ENCODE results near the gene NBPF8. TPM values are rescaled to one million over a fixed set of nuclear protein-coding genes. Genes with fewer than 3 reads are reported as not detected.
"Not testable (repeated sequence)": the region's sequence is repeated elsewhere in the genome, so short reads cannot be mapped to it uniquely, and the experiment has no call there.

The NBPF8 gene
- total RNA-seq, 2 donors from 2014 or later, result 16.6 to 23.1 TPM

DNA sequence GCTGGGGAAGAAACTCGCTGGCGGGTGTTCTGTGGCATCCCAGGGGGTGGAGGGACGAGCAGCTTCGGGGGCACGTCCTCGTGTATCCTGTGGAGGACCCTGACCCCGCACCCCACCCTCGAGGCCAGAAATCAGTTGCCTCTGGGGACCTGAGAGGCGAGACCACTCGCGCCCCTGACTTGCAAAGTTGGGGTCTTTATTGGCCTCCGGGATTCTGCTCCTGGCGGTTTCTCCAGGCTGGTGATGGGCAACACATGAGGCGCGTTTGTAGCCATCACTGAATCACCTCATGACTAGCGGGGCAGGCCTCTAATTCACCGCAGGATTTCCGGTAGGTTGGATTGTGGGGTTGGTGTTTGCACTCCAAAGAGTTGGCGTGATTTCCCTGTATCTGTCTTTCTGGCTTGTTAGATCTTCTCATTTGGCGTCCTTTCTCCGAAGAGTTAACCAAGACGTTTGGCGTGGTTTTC lies 692 bp downstream of the NBPF8 start:
- peak in 2 of 3 donors; percentile 15 to 66 for TF ChIP-seq POLR2A (IDR thresholded peaks at IDR 0.05)
- TF ChIP-seq, protein P1, sequence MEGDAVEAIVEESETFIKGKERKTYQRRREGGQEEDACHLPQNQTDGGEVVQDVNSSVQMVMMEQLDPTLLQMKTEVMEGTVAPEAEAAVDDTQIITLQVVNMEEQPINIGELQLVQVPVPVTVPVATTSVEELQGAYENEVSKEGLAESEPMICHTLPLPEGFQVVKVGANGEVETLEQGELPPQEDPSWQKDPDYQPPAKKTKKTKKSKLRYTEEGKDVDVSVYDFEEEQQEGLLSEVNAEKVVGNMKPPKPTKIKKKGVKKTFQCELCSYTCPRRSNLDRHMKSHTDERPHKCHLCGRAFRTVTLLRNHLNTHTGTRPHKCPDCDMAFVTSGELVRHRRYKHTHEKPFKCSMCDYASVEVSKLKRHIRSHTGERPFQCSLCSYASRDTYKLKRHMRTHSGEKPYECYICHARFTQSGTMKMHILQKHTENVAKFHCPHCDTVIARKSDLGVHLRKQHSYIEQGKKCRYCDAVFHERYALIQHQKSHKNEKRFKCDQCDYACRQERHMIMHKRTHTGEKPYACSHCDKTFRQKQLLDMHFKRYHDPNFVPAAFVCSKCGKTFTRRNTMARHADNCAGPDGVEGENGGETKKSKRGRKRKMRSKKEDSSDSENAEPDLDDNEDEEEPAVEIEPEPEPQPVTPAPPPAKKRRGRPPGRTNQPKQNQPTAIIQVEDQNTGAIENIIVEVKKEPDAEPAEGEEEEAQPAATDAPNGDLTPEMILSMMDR (IDR thresholded peaks at IDR 0.05), result peak in 1 of 7 experiments; percentile 5
- WGBS, 2 donors, result 0 to 1% methylated on average over 10 to 15 of the region's 23 CpGs
- intact Hi-C loops (cut with DNase I); H3K36me3 ChIP-seq (replicated peaks in 1 of 2; ENCODE audit: insufficient read depth in 1 of 2, low read depth in 2 of 2); H3K4me1 ChIP-seq; H3K9me3 ChIP-seq; H3K27me3 ChIP-seq: not testable (repeated sequence)
- DNase-seq (peak; percentile 35 to 51 (median 44)), ATAC-seq (peak; percentile 77)
- H3K4me3 ChIP-seq, result peak overlapping the region; percentile 52 to 83
- peak overlapping the region in 3 of 4 donors; percentile 80 to 81 (median 81) for H3K27ac ChIP-seq

DNA sequence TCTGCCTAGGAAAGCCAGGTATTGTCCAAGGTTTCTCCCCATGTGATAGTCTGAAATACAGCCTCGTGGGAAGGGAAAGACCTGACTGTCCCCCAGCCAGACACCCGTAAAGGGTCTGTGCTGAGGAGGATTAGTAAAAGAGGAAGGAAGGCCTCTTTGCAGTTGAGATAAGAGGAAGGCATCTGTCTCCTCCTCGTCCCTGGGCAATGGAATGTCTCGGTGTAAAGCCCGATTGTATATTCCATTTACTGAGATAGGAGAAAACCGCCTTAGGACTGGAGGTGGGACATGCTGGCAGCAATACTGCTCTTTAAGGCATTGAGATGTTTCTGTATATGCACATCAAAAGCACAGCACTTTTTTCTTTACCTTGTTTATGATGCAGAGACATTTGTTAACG lies 10.2 kb downstream of the NBPF8 start:
- H3K36me3 ChIP-seq (replicated peaks in 1 of 2; ENCODE audit: insufficient read depth in 1 of 2, low read depth in 2 of 2); H3K4me3 ChIP-seq; DNase-seq; ATAC-seq; H3K4me1 ChIP-seq; intact Hi-C loops (cut with DNase I); H3K27ac ChIP-seq; H3K27me3 ChIP-seq; H3K9me3 ChIP-seq: not testable (repeated sequence)
- 55 to 81% methylated on average over 7 of the region's 7 CpGs for WGBS, 2 donors

DNA sequence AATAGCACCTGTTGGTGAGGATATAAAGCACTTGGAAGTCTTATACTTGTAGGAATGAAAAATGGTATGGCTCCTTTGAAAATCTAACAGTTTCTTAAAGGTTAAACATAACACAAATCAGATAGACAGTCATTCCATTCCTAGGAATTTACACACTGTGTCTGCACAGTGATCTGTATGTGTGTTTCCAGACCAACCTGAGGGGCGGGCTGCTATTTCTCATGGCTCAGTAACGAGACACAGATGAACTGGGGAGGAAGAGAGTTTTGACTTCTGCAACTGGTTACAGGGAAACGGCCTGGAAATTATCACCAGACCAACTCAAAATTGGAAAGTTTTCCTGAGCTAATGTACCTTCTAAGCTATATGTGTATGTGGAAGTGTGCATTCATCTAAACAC lies 16.8 kb downstream of the NBPF8 start:
- ATAC-seq; H3K27ac ChIP-seq; H3K4me3 ChIP-seq; H3K36me3 ChIP-seq (replicated peaks in 1 of 2; ENCODE audit: insufficient read depth in 1 of 2, low read depth in 2 of 2); H3K27me3 ChIP-seq; DNase-seq; H3K9me3 ChIP-seq; intact Hi-C loops (cut with DNase I); H3K4me1 ChIP-seq: not testable (repeated sequence)
- WGBS, 2 donors, result 65% methylated on average over 2 of the region's 3 CpGs; no CpG with 5 or more reads in 1 of the 2 donors

DNA sequence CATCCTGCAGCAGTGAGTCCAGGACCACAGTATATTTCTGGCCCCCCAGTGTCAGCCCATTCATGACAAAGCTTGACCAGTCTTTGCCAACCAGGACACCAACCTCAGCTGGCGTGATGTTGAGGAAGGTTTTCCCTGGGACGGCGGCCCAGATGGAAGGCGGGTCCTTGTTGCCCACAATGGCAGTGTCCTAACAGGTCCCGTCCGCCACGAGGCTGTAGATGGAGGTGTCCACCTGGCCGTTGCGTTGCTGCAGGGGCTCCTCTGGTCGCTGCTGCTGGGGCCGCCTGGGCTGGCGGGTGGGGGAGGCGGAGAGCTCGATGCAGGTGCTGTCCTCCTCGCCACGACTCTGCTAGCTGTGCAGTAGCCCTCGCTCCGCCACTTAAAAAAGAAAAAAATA lies 19.0 kb downstream of the NBPF8 start:
- H3K4me1 ChIP-seq; DNase-seq; H3K27me3 ChIP-seq; H3K9me3 ChIP-seq; H3K4me3 ChIP-seq; H3K36me3 ChIP-seq (replicated peaks in 1 of 2; ENCODE audit: insufficient read depth in 1 of 2, low read depth in 2 of 2); H3K27ac ChIP-seq; ATAC-seq; intact Hi-C loops (cut with DNase I): not testable (repeated sequence)
- WGBS, 2 donors, result 98% methylated on average over 17 of the region's 18 CpGs; no CpG with 5 or more reads in 1 of the 2 donors

DNA sequence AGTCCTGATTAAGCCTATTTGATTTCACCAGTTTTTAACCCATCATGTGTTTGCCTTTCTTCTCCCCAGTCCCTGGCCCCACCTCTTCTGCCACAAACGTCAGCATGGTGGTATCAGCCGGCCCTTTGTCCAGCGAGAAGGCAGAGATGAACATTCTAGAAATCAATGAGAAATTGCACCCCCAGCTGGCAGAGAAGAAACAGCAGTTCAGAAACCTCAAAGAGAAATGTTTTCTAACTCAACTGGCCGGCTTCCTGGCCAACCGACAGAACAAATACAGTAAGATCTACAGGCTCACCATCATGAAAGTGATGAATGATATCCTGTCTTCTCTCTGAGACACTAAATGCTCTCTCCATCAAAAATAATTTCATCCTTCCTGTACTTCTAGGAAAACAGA lies 34.3 kb downstream of the NBPF8 start:
- H3K36me3 ChIP-seq (replicated peaks in 1 of 2; ENCODE audit: insufficient read depth in 1 of 2, low read depth in 2 of 2); ATAC-seq; H3K4me3 ChIP-seq; H3K4me1 ChIP-seq; H3K27ac ChIP-seq; DNase-seq; H3K27me3 ChIP-seq; H3K9me3 ChIP-seq; intact Hi-C loops (cut with DNase I): not testable (repeated sequence)
- 32 to 39% methylated on average over 2 of the region's 5 CpGs for WGBS, 2 donors

Other genes with a start within 250 kb of the NBPF8 start
- 10 to 100 TPM; 20.8 to 32.2 TPM for gene SEC22B, start 238.5 kb upstream of the NBPF8 start, total RNA-seq